GM12864 (cell line): ENCODE results near the gene HTRA3.
"Not testable (repeated sequence)": the region's sequence is repeated elsewhere in the genome, so short reads cannot be mapped to it uniquely, and the experiment has no call there.

ENCODE experiments used
- DNase-seq: peaks from one replicate; pipeline ENCODE4 v3.0.0-alpha.2; 2011; ENCODE audit warnings: low read depth
- H3K4me3 ChIP-seq: 2 replicates; pipeline ENCODE4 v1.5.1; 2011; ENCODE audit warnings: mild to moderate bottlenecking, low read depth, low read length, control low read depth
- CTCF ChIP-seq: IDR thresholded peaks from 2 replicates; pipeline ENCODE4 v1.5.1; 2011; ENCODE audit warnings: low read depth, mild to moderate bottlenecking, moderate library complexity, low read length, control low read depth, inconsistent platforms; ENCODE audit errors: missing control alignments

Gene HTRA3

GRCh38 chr4:8346838-8347605, 77.5 kb downstream of the HTRA3 start:
- no peak for DNase-seq
- no peak for TF ChIP-seq CTCF
- no peak overlapping the region for H3K4me3 ChIP-seq

GRCh38 chr4:8347660-8348059, 78.1 kb downstream of the HTRA3 start:
- TF ChIP-seq CTCF = no peak
- DNase-seq = no peak
- H3K4me3 ChIP-seq = no peak overlapping the region

- H3K4me3 ChIP-seq = no peak overlapping the region
- TF ChIP-seq CTCF = no peak
- DNase-seq = no peak
These were observed 78.5 kb downstream of the HTRA3 start for GRCh38 chr4:8348071-8348470.

GRCh38 chr4:8349236-8349635, 79.7 kb downstream of the HTRA3 start:
- not testable (repeated sequence) for DNase-seq, H3K4me3 ChIP-seq

GRCh38 chr4:8349664-8350236, 80.2 kb downstream of the HTRA3 start:
- H3K4me3 ChIP-seq = no peak overlapping the region
- no peak for DNase-seq
- no peak for TF ChIP-seq CTCF

- no peak for TF ChIP-seq CTCF
- DNase-seq = no peak
- H3K4me3 ChIP-seq = no peak overlapping the region
These were observed 80.8 kb downstream of the HTRA3 start for GRCh38 chr4:8350352-8350751.

GRCh38 chr4:8350841-8351461, 81.4 kb downstream of the HTRA3 start:
- no peak for DNase-seq
- no peak overlapping the region for H3K4me3 ChIP-seq
- TF ChIP-seq CTCF = no peak
